Loucy (cell line): ENCODE results near the gene PTPRZ1.

Source experiments
- H2AFZ ChIP-seq: fragments of 200-600 bp; sonication (generic); 2 replicates; pipeline ENCODE4 v1.6.0; 2016; ENCODE audit warnings: antibody characterized with exemption, mild to moderate bottlenecking, low read length, moderate library complexity
- H3F3A ChIP-seq: fragments of 200-600 bp; 2 replicates; pipeline ENCODE4 v1.6.0; 2016; ENCODE audit warnings: antibody characterized with exemption, low read depth, mild to moderate bottlenecking
- H3K27me3 ChIP-seq: fragments of 200-600 bp; sonication (generic); 2 replicates; pipeline ENCODE4 v1.6.1; 2014; ENCODE audit warnings: low read length, mild to moderate bottlenecking; ENCODE audit not compliant: insufficient read depth, poor library complexity, severe bottlenecking
- H3K36me3 ChIP-seq: fragments of 200-600 bp; sonication (generic); 2 replicates; pipeline ENCODE4 v1.6.1; 2016; ENCODE audit warnings: low read length; ENCODE audit not compliant: insufficient read depth
- H3K4me1 ChIP-seq: fragments of 200-600 bp; sonication (generic); 2 replicates; pipeline ENCODE4 v1.5.1; 2014; ENCODE audit warnings: low read length, mild to moderate bottlenecking; ENCODE audit not compliant: insufficient read depth, poor library complexity, severe bottlenecking
- H3K4me2 ChIP-seq: fragments of 200-600 bp; sonication (generic); 2 replicates; pipeline ENCODE4 v1.6.0; 2014; ENCODE audit warnings: antibody characterized with exemption, low read length, low read depth, mild to moderate bottlenecking; ENCODE audit not compliant: poor library complexity, severe bottlenecking
- H3K4me3 ChIP-seq: fragments of 200-600 bp; sonication (generic); 2 replicates; pipeline ENCODE4 v1.5.1; 2014; ENCODE audit warnings: low read length, mild to moderate bottlenecking, mixed read lengths; ENCODE audit not compliant: poor library complexity, severe bottlenecking
- H3K79me2 ChIP-seq: fragments of 200-600 bp; sonication (generic); 2 replicates; pipeline ENCODE4 v1.6.1; 2014; ENCODE audit warnings: low read length; ENCODE audit not compliant: insufficient read depth
- H3K9ac ChIP-seq: fragments of 200-600 bp; sonication (generic); 2 replicates; pipeline ENCODE4 v1.6.0; 2014; ENCODE audit warnings: mild to moderate bottlenecking, low read depth, low read length, moderate library complexity; ENCODE audit not compliant: poor library complexity, severe bottlenecking
- H3K9me2 ChIP-seq: fragments of 200-600 bp; sonication (generic); replicated peaks from 2 replicates; pipeline ENCODE4 v1.6.1; 2016; ENCODE audit warnings: low read depth, low read length, mixed read lengths
- H3K9me3 ChIP-seq: fragments of 200-600 bp; sonication (generic); 2 replicates; pipeline ENCODE4 v1.6.1; 2014; ENCODE audit warnings: mild to moderate bottlenecking, antibody characterized with exemption, low read length, low read depth; ENCODE audit not compliant: insufficient read depth
- H4K20me1 ChIP-seq: fragments of 200-600 bp; sonication (generic); 2 replicates; pipeline ENCODE4 v1.6.0; 2014; ENCODE audit warnings: antibody characterized with exemption, low read length, mild to moderate bottlenecking; ENCODE audit not compliant: insufficient read depth, poor library complexity, severe bottlenecking
- CTCF ChIP-seq: fragments of 200-600 bp; sonication (generic); conservative IDR thresholded peaks from 2 replicates; pipeline ENCODE4 v1.5.1; 2014; ENCODE audit warnings: mild to moderate bottlenecking, antibody characterized with exemption, low read length
- EZH2phosphoT487 ChIP-seq: fragments of 200-600 bp; IDR thresholded peaks from 2 replicates; pipeline ENCODE4 v1.6.1; 2018; ENCODE audit warnings: antibody characterized with exemption, mild to moderate bottlenecking, moderate library complexity, borderline replicate concordance

The PTPRZ1 gene

GRCh38 chr7:122056977-122057376, 184.0 kb downstream of the PTPRZ1 start:
- no peaks in the 10 kb centered on the region for H3K36me3 ChIP-seq
- no peaks in the 10 kb centered on the region for H3K4me1 ChIP-seq
- TF ChIP-seq CTCF, result no peak
- no peak for TF ChIP-seq EZH2phosphoT487
- no peaks in the 10 kb centered on the region for H3K27me3 ChIP-seq
- no peaks in the 10 kb centered on the region for H3F3A ChIP-seq
- no peak overlapping the region for H2AFZ ChIP-seq
- no peak overlapping the region for H3K4me2 ChIP-seq
- H3K4me3 ChIP-seq, result no peak overlapping the region
- no peaks in the 10 kb centered on the region for H4K20me1 ChIP-seq
- no peak overlapping the region for H3K9ac ChIP-seq
- no peaks in the 10 kb centered on the region for H3K9me3 ChIP-seq
- no peaks in the 10 kb centered on the region for H3K9me2 ChIP-seq
- H3K79me2 ChIP-seq, result no peaks in the 10 kb centered on the region

GRCh38 chr7:122059542-122059941, 186.6 kb downstream of the PTPRZ1 start:
- TF ChIP-seq EZH2phosphoT487 (no peak), CTCF (no peak)

GRCh38 chr7:122063146-122063545, 190.2 kb downstream of the PTPRZ1 start:
- TF ChIP-seq CTCF, result no peak
- no peak for TF ChIP-seq EZH2phosphoT487
- H3K9me3 ChIP-seq, result no peaks in the 10 kb centered on the region
- H2AFZ ChIP-seq, result no peak overlapping the region
- H3K4me2 ChIP-seq, result no peak overlapping the region
- H3K4me1 ChIP-seq, result no peaks in the 10 kb centered on the region
- no peaks in the 10 kb centered on the region for H3K36me3 ChIP-seq
- H3K9me2 ChIP-seq, result no peaks in the 10 kb centered on the region
- no peaks in the 10 kb centered on the region for H3K27me3 ChIP-seq
- no peaks in the 10 kb centered on the region for H3K79me2 ChIP-seq
- H3K4me3 ChIP-seq, result no peak overlapping the region
- H3F3A ChIP-seq, result no peaks in the 10 kb centered on the region
- no peak overlapping the region for H3K9ac ChIP-seq
- H4K20me1 ChIP-seq, result no peaks in the 10 kb centered on the region

More at GRCh38 chr7:122059542-122059941, 186.6 kb downstream of the PTPRZ1 start:
- no peaks in the 10 kb centered on the region for H3K36me3 ChIP-seq
- no peaks in the 10 kb centered on the region for H3K4me1 ChIP-seq
- no peak overlapping the region for H3K4me2 ChIP-seq
- no peaks in the 10 kb centered on the region for H3K27me3 ChIP-seq
- H2AFZ ChIP-seq, result no peak overlapping the region
- H3K4me3 ChIP-seq, result no peak overlapping the region
- H3F3A ChIP-seq, result no peaks in the 10 kb centered on the region
- no peak overlapping the region for H3K9ac ChIP-seq
- H3K79me2 ChIP-seq, result no peaks in the 10 kb centered on the region
- H3K9me2 ChIP-seq, result no peaks in the 10 kb centered on the region
- H4K20me1 ChIP-seq, result no peaks in the 10 kb centered on the region
- no peaks in the 10 kb centered on the region for H3K9me3 ChIP-seq
